GM18526 (cell line): ENCODE measurements around the gene ZDHHC24.

ENCODE experiments used
- POLR2A ChIP-seq: IDR thresholded peaks from 3 replicates; pipeline ENCODE4 v1.6.1; 2011; ENCODE audit not compliant: insufficient read length; ENCODE audit errors: extremely low read depth

The ZDHHC24 gene, protein sequence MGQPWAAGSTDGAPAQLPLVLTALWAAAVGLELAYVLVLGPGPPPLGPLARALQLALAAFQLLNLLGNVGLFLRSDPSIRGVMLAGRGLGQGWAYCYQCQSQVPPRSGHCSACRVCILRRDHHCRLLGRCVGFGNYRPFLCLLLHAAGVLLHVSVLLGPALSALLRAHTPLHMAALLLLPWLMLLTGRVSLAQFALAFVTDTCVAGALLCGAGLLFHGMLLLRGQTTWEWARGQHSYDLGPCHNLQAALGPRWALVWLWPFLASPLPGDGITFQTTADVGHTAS

DNA sequence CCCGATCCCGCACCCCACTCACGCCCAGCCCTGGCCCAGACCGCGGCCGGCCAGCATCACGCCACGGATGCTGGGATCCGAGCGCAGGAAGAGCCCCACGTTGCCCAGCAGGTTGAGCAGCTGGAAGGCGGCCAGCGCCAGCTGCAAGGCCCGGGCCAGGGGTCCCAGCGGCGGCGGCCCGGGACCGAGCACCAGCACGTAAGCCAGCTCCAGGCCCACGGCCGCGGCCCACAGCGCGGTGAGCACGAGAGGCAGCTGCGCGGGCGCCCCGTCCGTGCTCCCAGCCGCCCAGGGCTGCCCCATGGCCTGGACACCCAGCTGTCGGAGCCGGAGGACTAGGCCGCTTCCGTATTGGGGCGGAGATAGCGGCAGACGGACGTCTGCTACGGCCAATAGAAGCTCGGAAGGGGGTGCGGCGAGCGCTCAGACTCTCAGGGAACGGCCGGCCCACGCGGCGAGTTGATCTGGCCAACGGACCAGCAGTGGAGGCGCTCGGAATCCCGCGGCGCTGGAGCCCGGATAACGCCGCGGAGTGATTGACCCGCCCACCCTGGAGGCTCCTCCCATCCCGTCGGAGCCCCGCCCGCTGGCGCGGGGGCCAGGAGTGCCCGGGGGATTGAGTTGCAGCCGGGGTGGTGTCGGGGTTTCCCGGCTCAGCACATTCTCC lies at the start of gene ZDHHC24:
TSS of gene ZDHHC24 (minus strand) at position 348 of the 667 bp plus-strand sequence. CDS start at position 303, 45 bp downstream.
- peak; percentile 79 for TF ChIP-seq POLR2A

GRCh38 chr11:66595245-66595904 lies 49.5 kb upstream of the ZDHHC24 start:
- no peak for TF ChIP-seq POLR2A

- TF ChIP-seq POLR2A: no peak
Measured at GRCh38 chr11:66593650-66594049, 47.8 kb upstream of the ZDHHC24 start.

DNA sequence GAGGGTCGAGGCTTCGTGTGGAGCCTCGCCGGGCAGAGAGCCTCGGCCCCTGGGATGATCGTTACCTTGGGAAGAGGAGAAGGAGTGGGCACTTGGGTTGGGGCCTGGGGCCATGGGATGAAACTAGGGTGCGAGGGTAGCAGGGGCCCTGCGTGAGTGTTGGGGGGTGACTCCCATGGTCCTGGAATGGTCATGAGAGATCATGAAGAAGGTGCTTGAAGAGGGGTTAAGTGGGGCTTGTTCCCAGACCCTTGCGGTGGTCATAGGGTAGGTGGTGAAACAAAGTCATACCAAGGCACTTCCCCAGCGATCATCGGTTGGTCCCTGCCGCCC lies 47.4 kb upstream of the ZDHHC24 start:
- TF ChIP-seq POLR2A: no peak

GRCh38 chr11:66592457-66593302 lies 46.8 kb upstream of the ZDHHC24 start, which contains the start of the genes CCDC87 and CCS:
Gene CCDC87 (minus strand): TSS chr11:66593063. CDS start chr11:66593015, 48 bp downstream.
Gene CCS (plus strand): TSS chr11:66593185. CDS start chr11:66593262, 77 bp downstream.
- TF ChIP-seq POLR2A: peak; percentile 98

DNA sequence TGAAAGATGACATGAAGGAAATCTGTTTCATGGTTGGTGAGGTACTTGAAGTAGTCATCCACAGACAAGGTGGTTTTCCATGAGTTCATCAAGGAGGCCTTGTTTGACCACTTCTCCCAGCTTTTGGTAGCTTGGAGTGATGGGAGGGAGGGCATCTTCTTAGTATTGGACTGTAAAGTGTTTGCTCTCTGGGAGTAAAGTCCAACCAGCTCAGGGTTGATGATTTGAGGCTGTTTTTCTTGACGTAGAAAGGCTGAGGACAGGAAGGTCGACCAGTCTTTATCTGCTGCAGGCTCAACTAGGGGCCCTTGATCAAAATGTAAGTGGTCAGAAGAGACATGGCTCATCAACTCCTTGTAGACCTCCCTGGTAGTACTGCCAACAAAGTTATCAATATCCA lies 45.3 kb upstream of the ZDHHC24 start:
- TF ChIP-seq POLR2A: no peak

- no peak for TF ChIP-seq POLR2A
Measured at GRCh38 chr11:66589996-66590675, 44.3 kb upstream of the ZDHHC24 start.

- no peak for TF ChIP-seq POLR2A
Measured at GRCh38 chr11:66586136-66586535, 40.3 kb upstream of the ZDHHC24 start.

DNA sequence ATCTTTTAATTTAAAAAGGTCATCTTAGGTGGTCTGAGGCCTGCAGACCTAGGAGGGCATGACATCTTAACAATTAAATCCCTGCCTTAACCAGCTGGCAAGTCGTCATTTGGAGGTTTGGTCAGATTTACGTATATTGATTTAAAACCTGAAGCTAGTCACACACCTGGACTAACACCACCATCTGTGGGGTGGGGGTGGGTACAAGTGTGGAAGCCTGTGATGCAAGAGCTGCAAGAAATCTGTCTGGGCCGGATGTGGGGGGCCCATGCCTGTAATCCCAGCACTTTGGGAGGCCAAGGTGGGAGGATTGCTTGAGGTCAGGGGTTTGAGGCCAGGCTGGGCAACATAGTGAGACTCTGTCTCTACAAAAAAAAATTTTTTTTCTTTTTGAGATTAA lies 35.4 kb upstream of the ZDHHC24 start:
- no peak for TF ChIP-seq POLR2A

DNA sequence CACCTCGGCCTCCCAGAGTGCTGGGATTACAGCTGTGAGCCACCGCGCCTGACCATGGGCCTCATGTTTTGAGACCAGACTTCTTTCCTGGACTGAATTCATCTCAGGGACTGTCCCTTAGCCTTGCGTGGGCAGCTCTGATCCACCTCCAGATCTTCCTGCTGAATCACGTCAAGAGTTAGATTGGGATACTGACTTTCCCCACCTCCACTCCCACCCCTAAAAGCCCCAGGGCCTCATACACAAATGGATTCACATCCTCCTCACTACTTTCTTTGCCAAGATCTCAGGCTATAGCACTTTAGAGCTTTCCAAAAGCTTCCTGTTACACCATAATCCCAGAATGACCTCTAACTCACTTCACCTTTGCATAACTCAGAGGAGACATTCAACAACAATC lies 35.0 kb upstream of the ZDHHC24 start:
- TF ChIP-seq POLR2A: no peak

DNA sequence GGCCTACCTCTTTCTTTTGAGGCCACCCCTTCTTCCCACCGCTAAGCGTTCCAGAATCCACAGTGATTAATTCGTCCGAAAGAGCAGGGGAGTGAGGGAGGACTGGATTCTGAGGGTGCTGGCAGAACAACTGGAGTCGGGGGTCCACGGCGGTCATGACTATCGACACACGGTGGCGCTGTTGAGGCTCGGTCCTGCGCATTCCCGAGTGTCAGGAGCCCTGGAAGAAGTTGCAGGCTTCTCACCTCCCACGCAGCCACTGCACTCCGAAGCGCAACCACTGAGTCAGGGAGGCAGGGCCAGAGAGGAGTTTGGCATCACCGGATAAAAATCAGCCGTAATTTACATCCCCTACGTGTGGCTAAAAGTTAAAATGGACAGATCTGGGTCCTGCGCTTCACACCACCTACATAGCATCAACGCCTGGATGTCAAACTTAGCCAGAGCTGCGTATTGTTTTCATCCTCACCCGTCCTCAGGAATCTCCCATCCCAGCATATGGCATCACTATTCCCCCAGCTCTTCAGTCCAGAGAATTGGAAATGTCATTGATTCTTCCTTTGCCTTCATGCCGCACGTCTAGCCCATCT lies 33.3 kb upstream of the ZDHHC24 start:
- TF ChIP-seq POLR2A: no peak

- no peak for TF ChIP-seq POLR2A
Measured at GRCh38 chr11:66570850-66571180, 25.0 kb upstream of the ZDHHC24 start.

DNA sequence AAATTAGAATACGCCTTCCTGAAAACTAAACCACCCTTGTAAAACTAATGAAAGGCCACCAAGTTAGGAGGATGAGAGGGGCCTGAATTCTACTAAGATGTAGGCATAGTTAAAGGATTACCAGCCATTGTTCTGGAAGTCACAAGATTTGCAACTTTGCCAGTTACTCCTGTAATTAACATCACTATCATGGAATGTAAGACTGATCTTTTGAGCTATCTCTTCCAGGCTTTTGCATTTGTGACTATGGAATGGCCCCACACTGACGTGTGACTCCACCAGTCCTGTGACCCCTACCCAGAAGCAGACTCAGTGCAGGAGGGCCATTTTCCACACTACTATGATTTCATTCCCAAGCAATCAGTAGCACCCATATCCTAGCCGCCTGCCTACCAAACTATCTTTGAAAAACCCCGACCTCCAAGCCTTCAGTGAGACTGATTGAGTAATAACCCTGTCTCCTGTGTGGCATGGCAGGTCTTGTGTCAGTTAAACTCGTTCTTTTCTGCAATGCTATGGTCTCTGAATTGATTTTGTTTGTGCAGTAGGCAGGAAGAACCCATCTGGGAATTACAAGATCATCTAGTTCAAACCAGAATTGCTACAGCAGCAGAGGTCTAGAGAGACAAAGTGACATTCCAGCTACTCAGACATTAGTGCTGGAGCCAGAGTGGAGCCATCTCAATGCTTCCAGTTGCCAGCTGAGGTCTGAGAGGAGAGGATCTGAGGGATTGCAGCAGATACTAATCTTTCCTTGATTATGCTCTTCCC lies 24.4 kb upstream of the ZDHHC24 start:
- no peak for TF ChIP-seq POLR2A

- TF ChIP-seq POLR2A: no peak
Measured at GRCh38 chr11:66569076-66569475, 23.2 kb upstream of the ZDHHC24 start.
